Trophoblast cell (in vitro differentiated cells and primary cell): Measurements from ENCODE around the gene RTN1.
A peak's percentile ranks its signal among the peaks of the same experiment; 100 is the strongest.

ENCODE experiments used
- DNase-seq, 2 donors: peaks; one replicate each; pipeline ENCODE4 v3.0.0-alpha.2; 2016
- H2AFZ ChIP-seq: 2 replicates; pipeline ENCODE4 v1.6.1; 2013; ENCODE audit warnings: low read length, moderate library complexity, mild to moderate bottlenecking; ENCODE audit not compliant: insufficient read depth, poor library complexity
- H2AK5ac ChIP-seq: 2 replicates; pipeline ENCODE4 v1.6.1; 2013; ENCODE audit warnings: mild to moderate bottlenecking, low read length
- H2BK120ac ChIP-seq: 2 replicates; pipeline ENCODE4 v1.6.1; 2013; ENCODE audit warnings: low read length, mild to moderate bottlenecking, moderate library complexity; ENCODE audit not compliant: insufficient read depth, poor library complexity
- H2BK12ac ChIP-seq: 2 replicates; pipeline ENCODE4 v1.6.1; 2013; ENCODE audit warnings: mild to moderate bottlenecking, low read length, moderate library complexity
- H2BK5ac ChIP-seq: 2 replicates; pipeline ENCODE4 v1.6.1; 2013; ENCODE audit warnings: low read length, low read depth, moderate library complexity, mild to moderate bottlenecking; ENCODE audit not compliant: poor library complexity
- H3K14ac ChIP-seq: 2 replicates; pipeline ENCODE4 v1.6.1; 2013; ENCODE audit warnings: mild to moderate bottlenecking, low read length
- H3K18ac ChIP-seq: 2 replicates; pipeline ENCODE4 v1.6.1; 2013; ENCODE audit warnings: mild to moderate bottlenecking, low read length
- H3K23ac ChIP-seq: 2 replicates; pipeline ENCODE4 v1.6.1; 2013; ENCODE audit warnings: low read length
- H3K27ac ChIP-seq: 2 replicates; pipeline ENCODE4 v1.5.1; 2013; ENCODE audit warnings: low read depth, mild to moderate bottlenecking, inconsistent platforms, low read length, moderate library complexity
- H3K27me3 ChIP-seq: 2 replicates; pipeline ENCODE4 v1.6.1; 2013; ENCODE audit warnings: inconsistent platforms, mild to moderate bottlenecking, low read length, moderate library complexity; ENCODE audit not compliant: insufficient read depth
- H3K36me3 ChIP-seq, 2 experiments: 1 replicate in 1 of 2; 2 replicates in 1 of 2; pipeline ENCODE4 v1.6.1; 2013; ENCODE audit warnings: low read length in 2 of 2, mild to moderate bottlenecking in 2 of 2, moderate library complexity in 1 of 2; ENCODE audit not compliant: insufficient read depth in 2 of 2, control insufficient read depth in 1 of 2
- H3K4ac ChIP-seq: 2 replicates; pipeline ENCODE4 v1.6.1; 2013; ENCODE audit warnings: low read depth, mild to moderate bottlenecking, low read length, moderate library complexity
- H3K4me1 ChIP-seq, 2 experiments: 1 replicate in 1 of 2; 2 replicates in 1 of 2; pipeline ENCODE4 v1.6.1; 2013; ENCODE audit warnings: low read length in 2 of 2, mild to moderate bottlenecking in 2 of 2, moderate library complexity in 1 of 2; ENCODE audit not compliant: insufficient read depth in 2 of 2, control insufficient read depth in 1 of 2
- H3K4me2 ChIP-seq: 2 replicates; pipeline ENCODE4 v1.6.1; 2013; ENCODE audit warnings: inconsistent platforms, mild to moderate bottlenecking, low read length, moderate library complexity
- H3K4me3 ChIP-seq: 2 replicates; pipeline ENCODE4 v1.5.1; 2013; ENCODE audit warnings: mild to moderate bottlenecking, low read depth, low read length, inconsistent platforms
- H3K79me1 ChIP-seq: one replicate; pipeline ENCODE4 v1.6.1; 2013; ENCODE audit warnings: low read length
- H3K79me2 ChIP-seq: 2 replicates; pipeline ENCODE4 v1.6.1; 2013; ENCODE audit warnings: low read length, mild to moderate bottlenecking; ENCODE audit not compliant: control insufficient read depth, insufficient read depth, poor library complexity
- H3K9ac ChIP-seq: 2 replicates; pipeline ENCODE4 v1.6.1; 2013; ENCODE audit warnings: mild to moderate bottlenecking, low read length
- H3K9me3 ChIP-seq: 2 replicates; pipeline ENCODE4 v1.6.1; 2013; ENCODE audit warnings: low read depth, mild to moderate bottlenecking, control low read depth, inconsistent platforms, low read length; ENCODE audit not compliant: insufficient read depth
- H4K12ac ChIP-seq: 2 replicates; pipeline ENCODE4 v1.6.1; 2013; ENCODE audit warnings: low read depth, mild to moderate bottlenecking, low read length, moderate library complexity
- H4K8ac ChIP-seq: 2 replicates; pipeline ENCODE4 v1.6.1; 2013; ENCODE audit warnings: low read depth, mild to moderate bottlenecking, low read length, moderate library complexity
- H4K91ac ChIP-seq: one replicate; pipeline ENCODE4 v1.6.1; 2013; ENCODE audit warnings: low read depth, mild to moderate bottlenecking, low read length, moderate library complexity
- WGBS: extraction: QIAGEN DNeasy Blood & Tissue Kit; methylation state at CpG from one replicate; pipeline ENCODE4 v1.1.7; 2013; ENCODE audit warnings: missing lambda C conversion rate; ENCODE audit not compliant: insufficient read length, insufficient coverage; ENCODE audit errors: extremely low coverage; 5-methylcytosine and 5-hydroxymethylcytosine counted together

RTN1 gene

DNA sequence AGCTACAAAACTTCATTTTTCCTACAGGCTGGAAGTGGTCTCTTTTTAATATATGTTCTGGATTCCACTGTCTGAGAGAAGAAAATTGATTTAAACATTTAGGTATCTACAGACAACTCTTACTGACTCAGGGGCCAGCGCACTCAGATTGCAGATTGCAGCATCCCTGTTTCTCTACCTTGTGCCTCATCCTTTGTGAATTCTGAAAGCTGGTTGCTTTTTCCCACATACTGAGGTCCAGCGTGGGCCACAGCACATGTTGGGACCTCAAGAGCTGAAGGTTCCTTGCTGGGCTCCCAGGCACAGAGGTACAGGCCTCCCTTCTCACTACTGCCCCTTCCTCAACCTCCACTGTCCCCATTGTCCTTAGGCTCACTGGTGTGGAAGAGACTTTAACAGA lies 192.2 kb downstream of the RTN1 start:
- Histone ChIP-seq H3K23ac (no peak overlapping the region), H2AK5ac (no peak overlapping the region), H2BK5ac (no peak overlapping the region), H3K14ac (no peak overlapping the region), H3K36me3 (no peaks in the 10 kb centered on the region), H2BK120ac (no peak overlapping the region), H2BK12ac (no peak overlapping the region), H3K9me3 (no peaks in the 10 kb centered on the region), H4K8ac (no peak overlapping the region), H3K27ac (no peak overlapping the region), H3K27me3 (no peaks in the 10 kb centered on the region), H3K18ac (no peak overlapping the region), H3K4me1 (no peaks in the 10 kb centered on the region), H4K12ac (no peak overlapping the region), H2AFZ (no peak overlapping the region), H3K4me3 (no peak overlapping the region), H4K91ac (no peak overlapping the region), H3K4me2 (no peak overlapping the region), H3K79me1 (no peaks in the 10 kb centered on the region), H3K9ac (no peak overlapping the region), H3K4ac (no peak overlapping the region), H3K79me2 (no peaks in the 10 kb centered on the region)
- no peak for DNase-seq
- WGBS = no CpG with 5 or more reads among the region's 2 CpGs

DNA sequence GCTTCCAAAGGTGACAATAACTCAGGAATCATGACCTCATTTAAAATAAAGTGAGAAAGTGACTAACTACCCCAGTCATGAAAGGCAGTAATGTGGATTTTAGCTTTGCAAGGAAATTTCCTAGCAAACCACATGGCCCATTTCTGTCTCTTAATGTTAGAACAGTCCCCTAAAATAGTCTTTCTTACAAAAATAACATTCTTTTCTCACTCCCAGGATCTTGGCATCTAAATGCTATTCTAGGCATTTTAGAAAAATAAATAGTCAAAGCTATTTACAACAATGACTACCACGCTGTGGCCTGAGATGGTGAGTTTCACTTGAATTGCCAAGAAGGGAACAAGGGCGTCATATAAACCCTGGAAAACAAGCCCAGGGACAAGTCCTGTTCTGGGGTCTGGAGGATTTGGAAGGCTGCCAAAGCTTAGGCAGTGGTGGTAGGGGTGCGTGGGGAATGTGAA lies 192.8 kb downstream of the RTN1 start:
- no peaks in the 10 kb centered on the region for H3K9me3 ChIP-seq
- H2BK12ac ChIP-seq = no peak overlapping the region
- no peak overlapping the region for H4K91ac ChIP-seq
- H3K18ac ChIP-seq = no peak overlapping the region
- no peak overlapping the region for H3K23ac ChIP-seq
- no peak overlapping the region for H3K14ac ChIP-seq
- H3K4ac ChIP-seq = no peak overlapping the region
- DNase-seq = peak in 1 of 2 donors; percentile 12
- H2BK5ac ChIP-seq = no peak overlapping the region
- H2AFZ ChIP-seq = no peak overlapping the region
- H3K27me3 ChIP-seq = no peaks in the 10 kb centered on the region
- no peaks in the 10 kb centered on the region for H3K4me1 ChIP-seq
- no peaks in the 10 kb centered on the region for H3K79me2 ChIP-seq
- no peak overlapping the region for H4K8ac ChIP-seq
- no peak overlapping the region for H2BK120ac ChIP-seq
- H3K9ac ChIP-seq = no peak overlapping the region
- no peaks in the 10 kb centered on the region for H3K79me1 ChIP-seq
- H3K27ac ChIP-seq = no peak overlapping the region
- no peak overlapping the region for H4K12ac ChIP-seq
- no peak overlapping the region for H2AK5ac ChIP-seq
- H3K4me2 ChIP-seq = no peak overlapping the region
- no CpG with 5 or more reads among the region's 3 CpGs for WGBS
- no peak overlapping the region for H3K4me3 ChIP-seq
- no peaks in the 10 kb centered on the region for H3K36me3 ChIP-seq

DNA sequence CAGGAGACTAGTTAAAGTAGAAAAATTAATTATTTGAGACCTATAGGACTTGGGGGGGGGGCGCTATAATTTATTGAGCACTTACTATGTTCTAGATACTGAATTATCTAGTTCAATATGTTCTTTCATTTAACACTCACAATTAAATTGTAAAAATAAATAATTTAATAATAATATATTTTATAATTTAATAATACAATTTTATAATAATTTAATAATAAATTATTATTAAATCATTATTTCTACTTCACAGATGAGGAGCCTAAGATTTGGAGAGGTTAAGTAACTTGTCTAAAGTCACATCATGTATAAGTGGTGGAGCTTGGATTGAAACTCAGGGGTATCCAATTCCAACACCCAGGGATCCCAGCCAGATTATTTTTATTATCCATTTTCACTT lies 195.2 kb downstream of the RTN1 start:
- Histone ChIP-seq H3K79me1 (no peaks in the 10 kb centered on the region), H4K8ac (no peak overlapping the region), H3K4me1 (no peaks in the 10 kb centered on the region), H2AK5ac (no peak overlapping the region), H3K27ac (no peak overlapping the region), H2AFZ (no peak overlapping the region), H3K4me3 (no peak overlapping the region), H4K12ac (no peak overlapping the region), H3K36me3 (no peaks in the 10 kb centered on the region), H4K91ac (no peak overlapping the region), H3K23ac (no peak overlapping the region), H3K9me3 (no peaks in the 10 kb centered on the region), H2BK120ac (no peak overlapping the region), H3K18ac (no peak overlapping the region), H3K4me2 (no peak overlapping the region), H3K14ac (no peak overlapping the region), H3K9ac (no peak overlapping the region), H3K27me3 (no peaks in the 10 kb centered on the region), H3K4ac (no peak overlapping the region), H3K79me2 (no peaks in the 10 kb centered on the region), H2BK12ac (no peak overlapping the region), H2BK5ac (no peak overlapping the region)
- no CpG with 5 or more reads among the region's 1 CpG for WGBS
- DNase-seq = no peak

DNA sequence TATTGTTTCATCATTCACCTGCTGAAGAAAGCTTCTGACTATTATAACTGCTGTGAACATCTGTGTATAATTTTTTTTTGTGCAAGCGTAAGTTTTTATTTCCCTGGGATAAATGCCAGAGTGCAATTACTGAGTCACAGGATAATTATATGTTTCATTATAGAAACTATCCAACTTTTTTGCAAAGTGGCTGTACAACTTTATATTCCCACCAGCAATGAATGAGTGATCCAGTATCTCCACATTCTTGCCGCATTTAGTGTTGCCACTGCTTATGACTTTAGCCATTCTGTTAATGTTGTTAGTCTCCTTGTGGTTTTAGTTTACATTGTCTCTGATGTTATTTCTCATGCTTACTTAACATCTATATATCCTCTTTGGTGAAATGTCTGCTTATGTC lies 205.8 kb downstream of the RTN1 start:
- Histone ChIP-seq H3K79me2 (no peaks in the 10 kb centered on the region), H2BK5ac (no peak overlapping the region)
- WGBS = no CpG with 5 or more reads among the region's 2 CpGs

More for the DNA sequence above, 205.8 kb downstream of the RTN1 start:
- H3K4me3 ChIP-seq = no peak overlapping the region
- H3K27me3 ChIP-seq = no peaks in the 10 kb centered on the region
- no peak overlapping the region for H4K91ac ChIP-seq
- no peak overlapping the region for H2BK12ac ChIP-seq
- no peaks in the 10 kb centered on the region for H3K9me3 ChIP-seq
- no peak overlapping the region for H3K23ac ChIP-seq
- no peaks in the 10 kb centered on the region for H3K4me1 ChIP-seq
- no peak overlapping the region for H3K9ac ChIP-seq
- no peak overlapping the region for H3K18ac ChIP-seq
- H3K4ac ChIP-seq = no peak overlapping the region
- peak; percentile 7 to 35 for DNase-seq
- H3K36me3 ChIP-seq = no peaks in the 10 kb centered on the region
- no peak overlapping the region for H3K4me2 ChIP-seq
- no peak overlapping the region for H2AK5ac ChIP-seq
- no peak overlapping the region for H4K12ac ChIP-seq
- no peak overlapping the region for H3K27ac ChIP-seq
- H3K14ac ChIP-seq = no peak overlapping the region
- no peak overlapping the region for H2BK120ac ChIP-seq
- no peak overlapping the region for H2AFZ ChIP-seq
- H3K79me1 ChIP-seq = no peaks in the 10 kb centered on the region
- H4K8ac ChIP-seq = no peak overlapping the region
